Hippocampal formation (tissue), 2 donors: ENCODE measurements around the gene KCNH5.

Experiments used
- DNase-seq, 2 donors: peaks; one replicate each; lab custom pipeline; 2025; lab: John Stamatoyannopoulos, UW

Gene KCNH5

DNA sequence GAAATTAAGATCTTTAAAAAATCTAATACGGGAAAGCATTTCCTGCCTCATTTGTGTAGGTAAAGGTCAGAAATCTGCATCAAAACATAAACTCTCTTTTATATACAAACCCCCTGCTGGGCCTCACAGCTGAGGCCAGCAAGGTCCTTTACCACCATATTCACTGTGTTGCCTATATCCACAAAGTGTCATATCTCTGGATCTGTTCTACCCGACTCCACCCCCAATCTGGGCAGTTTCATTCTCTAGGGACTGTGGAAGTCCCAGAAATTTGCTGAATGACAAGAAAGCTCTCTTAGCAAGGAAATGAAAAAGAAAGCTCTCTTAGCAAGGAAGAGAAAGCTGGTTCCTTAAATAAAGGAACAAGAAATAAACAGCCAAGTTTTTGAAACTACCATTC lies 301.7 kb downstream of the KCNH5 start:
- DNase-seq = no peak

GRCh38 chr14:62743118-62743517 lies 302.1 kb downstream of the KCNH5 start:
- DNase-seq = no peak

GRCh38 chr14:62739647-62740046 lies 305.6 kb downstream of the KCNH5 start:
- no peak for DNase-seq

GRCh38 chr14:62736048-62737043 lies 308.9 kb downstream of the KCNH5 start:
- DNase-seq = no peak

DNA sequence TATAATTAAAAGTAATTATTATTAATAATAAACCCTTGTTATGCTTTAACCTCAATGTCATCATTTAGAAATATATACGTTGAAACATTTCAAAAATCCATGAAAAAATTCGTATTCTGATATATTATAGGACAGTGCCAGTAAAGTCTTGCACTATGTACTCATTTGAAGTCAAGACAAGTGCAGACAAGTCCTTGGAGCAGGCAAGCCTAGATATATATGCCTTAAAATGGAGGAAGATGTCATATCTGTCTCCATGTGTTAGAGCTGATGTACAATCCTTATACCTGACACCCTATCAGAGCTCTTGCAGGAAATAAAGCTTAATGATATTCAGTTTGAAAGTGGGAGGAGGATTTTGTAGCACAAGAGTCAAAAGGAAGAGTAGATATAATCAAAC lies 310.4 kb downstream of the KCNH5 start:
- DNase-seq = no peak

DNA sequence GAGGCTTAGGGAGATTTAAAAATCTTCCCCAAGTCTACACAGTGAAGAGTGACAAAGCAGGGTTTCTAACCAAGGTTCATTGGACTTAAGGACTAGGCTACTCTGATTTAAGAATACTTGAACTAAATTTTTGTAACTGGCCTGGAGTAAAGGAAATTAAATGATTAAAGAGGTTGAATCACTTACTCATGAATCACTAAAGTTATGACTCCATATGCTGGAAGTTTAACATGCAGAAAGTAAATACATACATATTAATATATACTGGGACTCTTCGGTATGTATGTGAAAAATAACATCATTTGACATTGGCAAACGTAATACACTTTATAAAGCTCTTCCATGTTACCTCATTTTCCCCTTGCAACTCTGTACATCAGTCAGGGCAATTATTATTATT lies 322.9 kb downstream of the KCNH5 start:
- no peak for DNase-seq

DNA sequence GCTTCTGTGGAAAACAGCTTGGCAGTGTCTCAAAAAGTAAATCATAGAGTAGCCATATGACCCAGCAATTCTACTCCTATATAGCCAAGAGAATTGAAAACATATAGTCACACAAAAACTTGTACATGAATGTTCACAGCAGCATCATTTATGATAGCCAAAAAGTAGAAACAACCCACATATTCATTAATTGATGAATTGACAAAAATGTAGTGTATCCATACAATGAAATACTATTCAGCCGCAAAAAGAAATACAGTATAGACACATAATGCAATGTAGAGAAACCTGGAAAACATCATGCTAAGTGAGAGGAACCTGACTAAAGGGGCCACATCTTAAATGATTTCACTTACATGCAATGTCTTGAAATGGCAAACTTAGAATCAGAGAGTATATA lies 326.6 kb downstream of the KCNH5 start:
- no peak for DNase-seq

- DNase-seq = no peak
These were observed 333.8 kb downstream of the KCNH5 start for GRCh38 chr14:62711351-62712023.

GRCh38 chr14:62710811-62711210 lies 334.4 kb downstream of the KCNH5 start:
- DNase-seq = no peak

- no peak for DNase-seq
These were observed 335.5 kb downstream of the KCNH5 start for GRCh38 chr14:62709773-62710172.

DNA sequence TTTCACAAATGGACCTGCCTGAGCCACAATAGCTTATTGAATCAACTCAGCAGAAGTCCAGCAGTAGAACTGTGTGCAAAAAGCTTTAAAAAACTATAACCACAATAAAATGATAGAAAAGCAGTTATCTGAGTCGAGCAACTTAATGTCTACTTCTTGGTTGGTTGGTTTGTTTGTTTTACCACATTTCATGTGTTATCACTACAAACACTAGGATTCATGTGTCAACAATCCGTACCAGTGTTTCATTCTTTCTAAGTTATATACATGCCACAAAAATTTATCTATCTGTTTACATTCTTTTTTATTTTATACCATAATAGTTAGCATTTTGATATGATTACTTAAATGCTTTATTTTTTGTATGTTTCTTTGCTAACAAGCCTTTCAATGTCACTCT lies 339.0 kb downstream of the KCNH5 start:
- no peak for DNase-seq

DNA sequence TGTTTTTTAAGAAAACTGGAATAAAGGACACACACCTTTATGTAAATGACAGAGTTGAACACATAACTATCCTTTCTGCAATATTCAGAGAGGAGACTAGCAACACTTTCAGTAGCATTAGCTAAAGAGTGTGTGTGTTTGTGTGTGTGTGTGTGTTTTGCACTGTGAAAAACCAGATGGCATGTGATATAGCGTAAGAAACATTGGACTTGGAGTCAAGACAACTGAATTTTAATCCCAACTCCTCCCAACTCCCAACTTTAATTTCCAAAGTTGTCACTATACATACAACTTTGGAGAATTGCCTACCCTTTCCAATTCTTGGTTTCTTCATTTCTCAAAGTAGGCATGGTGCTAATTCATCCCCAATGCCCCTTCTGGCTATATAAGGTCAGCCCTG lies 347.8 kb downstream of the KCNH5 start:
- DNase-seq = no peak

DNA sequence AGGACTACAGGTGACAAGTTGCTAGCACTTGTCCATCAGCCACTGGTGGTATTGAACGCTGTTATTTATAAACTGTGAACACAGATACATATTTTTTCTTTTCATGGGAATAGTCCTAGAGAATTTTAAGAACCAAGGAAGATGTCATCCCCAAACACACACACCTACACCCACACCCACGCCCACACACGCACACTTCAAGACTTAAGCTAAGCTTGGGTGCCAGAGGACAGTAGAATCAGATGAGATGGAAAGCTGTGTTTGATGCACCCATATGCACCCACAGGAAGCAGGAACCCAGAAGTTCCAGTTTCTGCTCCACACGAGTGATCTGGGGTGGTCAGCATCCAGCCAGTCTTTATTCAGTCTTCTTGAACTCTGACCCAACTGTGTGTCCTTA lies 348.3 kb downstream of the KCNH5 start:
- DNase-seq = no peak

DNA sequence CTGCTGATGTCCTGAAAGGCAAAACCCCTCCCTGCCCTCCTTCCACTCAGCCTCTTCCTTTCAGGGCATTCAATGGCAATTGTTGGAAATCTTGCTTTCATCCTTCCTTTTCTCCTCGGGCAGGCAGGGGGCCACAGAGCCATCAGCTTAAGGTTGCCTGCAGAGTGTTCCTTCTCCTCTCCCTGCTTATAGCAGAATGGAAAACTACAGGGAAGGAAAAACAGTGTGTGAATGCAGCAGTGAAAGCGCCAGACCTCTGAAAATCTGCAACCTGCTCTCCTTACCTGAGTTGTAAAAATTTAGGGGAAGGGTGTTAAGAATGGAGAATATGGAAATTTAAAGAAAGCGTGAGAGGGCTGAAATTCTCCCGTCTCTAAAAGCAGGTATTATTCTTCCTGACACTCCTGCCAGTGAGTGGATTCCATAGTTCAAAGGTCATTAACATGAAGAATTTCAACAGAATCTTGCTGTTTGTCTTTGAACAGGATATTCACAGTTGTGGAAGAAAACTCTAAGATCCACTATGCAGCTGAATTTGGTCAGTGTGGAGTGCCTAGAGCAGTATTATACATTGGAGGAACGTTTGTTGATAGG lies 348.8 kb downstream of the KCNH5 start:
- DNase-seq = no peak

- no peak for DNase-seq
These were observed 351.2 kb downstream of the KCNH5 start for GRCh38 chr14:62694075-62694474.

- no peak for DNase-seq
These were observed 352.7 kb downstream of the KCNH5 start for GRCh38 chr14:62692490-62693106.

DNA sequence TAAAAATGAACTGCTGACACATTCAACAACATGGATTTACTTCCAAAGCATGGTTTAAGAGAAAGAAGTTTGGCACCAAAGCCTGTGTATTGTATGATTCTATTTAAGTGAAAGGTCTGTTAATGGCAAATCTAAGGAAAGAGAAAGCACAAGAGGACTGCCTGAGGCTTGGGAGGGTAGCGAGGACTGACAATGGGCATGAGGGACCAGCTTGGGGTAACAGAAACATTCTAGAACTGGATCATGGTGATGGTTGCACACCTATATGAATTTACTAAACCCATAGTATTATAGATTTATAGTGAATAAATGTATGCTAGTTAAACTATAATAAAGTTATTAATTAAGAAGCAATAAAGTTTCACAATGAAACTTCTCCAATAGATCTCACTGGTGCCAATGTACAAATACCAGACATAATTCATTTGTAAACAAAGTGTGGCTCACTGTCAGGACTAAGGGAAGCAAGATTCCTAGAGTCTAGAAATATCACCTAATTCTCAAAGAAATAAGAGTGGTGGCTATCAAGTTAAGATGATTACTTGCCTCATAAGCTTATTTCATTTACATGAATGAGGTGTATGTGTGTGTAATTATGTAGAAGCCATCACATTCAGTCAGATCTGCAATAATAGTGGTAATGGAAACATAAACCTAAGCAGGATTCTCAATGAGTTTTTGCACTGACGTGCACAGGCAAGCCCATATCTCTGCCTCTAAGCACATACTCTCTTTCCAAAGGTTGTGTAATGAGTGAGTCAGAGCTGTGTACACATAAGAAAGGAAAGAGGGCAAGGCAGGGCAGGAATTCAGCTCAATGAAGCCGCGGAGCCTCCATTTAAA lies 353.4 kb downstream of the KCNH5 start:
- DNase-seq = no peak

DNA sequence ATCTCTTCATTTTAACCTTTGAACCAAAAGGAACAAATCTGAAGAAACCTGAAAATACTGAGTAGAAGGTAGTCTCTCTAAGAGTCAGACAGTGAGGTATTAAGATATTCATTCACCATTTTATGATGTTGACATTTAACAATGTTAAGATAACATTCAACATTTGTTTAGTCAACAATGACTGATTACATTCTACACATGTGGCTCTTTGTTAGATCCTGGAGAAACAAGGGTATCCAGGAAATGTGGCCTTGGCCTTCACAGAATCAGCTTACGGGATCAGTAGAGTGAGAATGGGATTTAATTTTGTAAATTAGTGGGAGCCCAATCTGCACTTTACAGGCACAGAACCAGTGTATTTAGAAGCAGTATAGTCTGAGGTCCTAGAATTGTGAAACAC lies 355.5 kb downstream of the KCNH5 start:
- no peak for DNase-seq

- no peak for DNase-seq
These were observed 357.4 kb downstream of the KCNH5 start for GRCh38 chr14:62687818-62688217.

GRCh38 chr14:62684376-62684775 lies 360.9 kb downstream of the KCNH5 start:
- no peak for DNase-seq

DNA sequence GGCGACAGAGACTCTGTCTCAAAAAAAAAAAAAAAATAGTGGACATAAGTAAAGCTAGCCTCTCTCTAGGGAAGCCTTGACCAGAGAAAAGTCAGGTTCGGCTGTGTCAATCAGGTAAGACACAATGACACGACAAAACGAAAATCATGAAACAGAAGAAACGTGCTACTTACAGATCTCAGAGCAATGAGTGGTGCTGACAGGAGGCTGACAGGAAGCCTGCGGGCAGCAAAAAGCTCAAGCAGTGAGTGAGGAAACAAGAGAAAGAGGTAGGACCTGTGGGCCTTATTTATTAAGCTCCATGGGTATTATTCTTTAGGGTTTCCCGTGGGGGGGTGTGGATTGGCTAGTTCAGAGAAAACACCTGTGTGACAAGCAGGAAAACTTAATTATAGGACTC lies 363.1 kb downstream of the KCNH5 start:
- no peak for DNase-seq
